ENCODE data around the gene AIFM2. TPM values are rescaled to one million over a fixed set of nuclear protein-coding genes. Genes with fewer than 3 reads are reported as not detected.

Gene AIFM2
- total and polyA plus RNA-seq, 2 of the 13 experiments (the other 11 are each of a cell fraction or from before 2014, with no cell fraction given) = 20.3 to 29.5 TPM

- TF ChIP-seq ATF3 (CRISPR knock-in tag; IDR thresholded peaks at IDR 0.05) = no peak
- no peak for TF ChIP-seq ZNF768 (CRISPR knock-in tag; IDR thresholded peaks at IDR 0.05)
- no peak for TF ChIP-seq TEAD3 (CRISPR knock-in tag; optimal IDR thresholded peaks at IDR 0.05; ENCODE audit: borderline replicate concordance)
- TF ChIP-seq MTA1 (CRISPR knock-in tag; IDR thresholded peaks at IDR 0.05; ENCODE audit: borderline replicate concordance) = no peak
These were observed 25.5 kb upstream of the AIFM2 start (continued) for GRCh38 chr10:70158113-70158512.

GRCh38 chr10:70155255-70155838, 22.7 kb upstream of the AIFM2 start:
- CTCF ChIA-PET (ENCODE audit: low intra/inter-chr PET ratio, low total read pairs) = no interaction called here
- intact Hi-C loops (cut with micrococcal nuclease; ENCODE audit: unreplicated experiment) = no loop called here
- no peak for TF ChIP-seq THYN1 (CRISPR knock-in tag; IDR thresholded peaks at IDR 0.05; ENCODE audit: borderline replicate concordance, low read depth)
- TF ChIP-seq ZFP91 (CRISPR knock-in tag; IDR thresholded peaks at IDR 0.05; ENCODE audit: borderline replicate concordance) = no peak
- no peak for TF ChIP-seq RBFOX2 (IDR thresholded peaks at IDR 0.05; ENCODE audit: low read depth, low read length)
- no peak for TF ChIP-seq ZNF44 (CRISPR knock-in tag; IDR thresholded peaks at IDR 0.05)
- TF ChIP-seq, protein P1, sequence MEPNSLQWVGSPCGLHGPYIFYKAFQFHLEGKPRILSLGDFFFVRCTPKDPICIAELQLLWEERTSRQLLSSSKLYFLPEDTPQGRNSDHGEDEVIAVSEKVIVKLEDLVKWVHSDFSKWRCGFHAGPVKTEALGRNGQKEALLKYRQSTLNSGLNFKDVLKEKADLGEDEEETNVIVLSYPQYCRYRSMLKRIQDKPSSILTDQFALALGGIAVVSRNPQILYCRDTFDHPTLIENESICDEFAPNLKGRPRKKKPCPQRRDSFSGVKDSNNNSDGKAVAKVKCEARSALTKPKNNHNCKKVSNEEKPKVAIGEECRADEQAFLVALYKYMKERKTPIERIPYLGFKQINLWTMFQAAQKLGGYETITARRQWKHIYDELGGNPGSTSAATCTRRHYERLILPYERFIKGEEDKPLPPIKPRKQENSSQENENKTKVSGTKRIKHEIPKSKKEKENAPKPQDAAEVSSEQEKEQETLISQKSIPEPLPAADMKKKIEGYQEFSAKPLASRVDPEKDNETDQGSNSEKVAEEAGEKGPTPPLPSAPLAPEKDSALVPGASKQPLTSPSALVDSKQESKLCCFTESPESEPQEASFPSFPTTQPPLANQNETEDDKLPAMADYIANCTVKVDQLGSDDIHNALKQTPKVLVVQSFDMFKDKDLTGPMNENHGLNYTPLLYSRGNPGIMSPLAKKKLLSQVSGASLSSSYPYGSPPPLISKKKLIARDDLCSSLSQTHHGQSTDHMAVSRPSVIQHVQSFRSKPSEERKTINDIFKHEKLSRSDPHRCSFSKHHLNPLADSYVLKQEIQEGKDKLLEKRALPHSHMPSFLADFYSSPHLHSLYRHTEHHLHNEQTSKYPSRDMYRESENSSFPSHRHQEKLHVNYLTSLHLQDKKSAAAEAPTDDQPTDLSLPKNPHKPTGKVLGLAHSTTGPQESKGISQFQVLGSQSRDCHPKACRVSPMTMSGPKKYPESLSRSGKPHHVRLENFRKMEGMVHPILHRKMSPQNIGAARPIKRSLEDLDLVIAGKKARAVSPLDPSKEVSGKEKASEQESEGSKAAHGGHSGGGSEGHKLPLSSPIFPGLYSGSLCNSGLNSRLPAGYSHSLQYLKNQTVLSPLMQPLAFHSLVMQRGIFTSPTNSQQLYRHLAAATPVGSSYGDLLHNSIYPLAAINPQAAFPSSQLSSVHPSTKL (CRISPR knock-in tag; IDR thresholded peaks at IDR 0.05) = peak; percentile 17; the same call in 1 of the 2 replicates
- TF ChIP-seq REPIN1 (CRISPR knock-in tag; IDR thresholded peaks at IDR 0.05; ENCODE audit: borderline replicate concordance, low read depth) = no peak
- peak; percentile 76 for TF ChIP-seq ZNF652 (CRISPR knock-in tag; IDR thresholded peaks at IDR 0.05; ENCODE audit: borderline replicate concordance, low read depth)
- TF ChIP-seq HNF4A (CRISPR knock-in tag; IDR thresholded peaks at IDR 0.05) = peak; percentile 27; the same call in 1 of the 2 replicates

More at GRCh38 chr10:70155255-70155838, 22.7 kb upstream of the AIFM2 start:
- Histone ChIP-seq H3K4me2 (ENCODE audit: low read depth, low read length) (peak overlapping the region; percentile 37; the same call in 1 of the 2 replicates), H3K36me3 (replicated peaks in 1 of 2; ENCODE audit: control insufficient read depth in 1 of 2, insufficient read depth in 2 of 2, low read length in 2 of 2) (peaks cover 31 to 84% of the 10 kb centered on the region in 2 experiments), H4K20me1 (ENCODE audit: insufficient read depth, low read length) (peaks cover 9% of the 10 kb centered on the region), H2AFZ (ENCODE audit: low read length) (no peak overlapping the region), H3K27ac (ENCODE audit: extremely low read length, insufficient read depth, low read length) (peak overlapping the region; percentile 23), H3K4me1 (ENCODE audit: insufficient read depth, low read length) (peaks cover 30% of the 10 kb centered on the region), H3K4me3 (replicated peaks in 1 of 3; ENCODE audit: insufficient read depth in 1 of 3, low read depth in 2 of 3, low read length in 3 of 3) (no peak overlapping the region), H3K79me2 (ENCODE audit: insufficient read depth, low read length) (peaks cover 32% of the 10 kb centered on the region), H3K9ac (ENCODE audit: insufficient read depth, low read depth, low read length) (no peak overlapping the region), H3K9me3 (ENCODE audit: low read length) (no peaks in the 10 kb centered on the region), H3K27me3 (ENCODE audit: control insufficient read depth in 1 of 2, insufficient read depth in 2 of 2, low read length in 2 of 2) (no peaks in the 10 kb centered on the region)
- FAIRE-seq = no peak
- WGBS (ENCODE audit: low lambda C conversion rate) = 39% methylated on average over 3 of the region's 3 CpGs
- BruUV-seq (replicated peaks) = no TSS peak
- peak; percentile 70 for ATAC-seq
- in situ Hi-C loops (cut with HindIII; ENCODE audit: extremely low pct_ligation_motif_present, low pct_unique_long_range_greater_than_20kb) = no loop called here
- peak; percentile 45 for DNase-seq (ENCODE audit: low spot score)
- POLR2A ChIA-PET = interaction anchor here (1.4 to 4.1 kb wide), 3 partner anchors 9 to 24 kb away, joined by 3 to 22 read pairs (median 16); partner anchors contain the start of genes SAR1A and TYSND1

Measured in HepG2 (cell line).